Stimulated activated CD4-positive, alpha-beta T cell treated with anti-CD3 and anti-CD28 coated beads, Interleukin-15, amount 100 ng/mL, for 24 hours (primary cell): Measurements from ENCODE around the gene ATN1.

ENCODE experiments used
- DNase-seq: peaks from one replicate; pipeline ENCODE4 v3.0.0-alpha.2; 2020

ATN1 gene

GRCh38 chr12:6946920-6947374 is 19.2 kb downstream of the ATN1 start:
- no peak for DNase-seq

- DNase-seq, result no peak
Observed at GRCh38 chr12:6947615-6948014, 19.9 kb downstream of the ATN1 start.

GRCh38 chr12:6948873-6949594 is 21.3 kb downstream of the ATN1 start:
- peak; percentile 46 for DNase-seq

- DNase-seq, result peak; percentile 61
Observed at GRCh38 chr12:6950401-6950801, 22.6 kb downstream of the ATN1 start.

GRCh38 chr12:6950811-6951540 is 23.2 kb downstream of the ATN1 start, which contains the start of gene PTPN6:
Gene PTPN6 (plus strand): TSS chr12:6951356. CDS start chr12:6951513, 157 bp downstream.
- peak; percentile 82 for DNase-seq

GRCh38 chr12:6951551-6952120 is 23.9 kb downstream of the ATN1 start:
- peak; percentile 44 for DNase-seq

GRCh38 chr12:6952121-6952862 is 24.5 kb downstream of the ATN1 start:
- DNase-seq, result peak; percentile 53

GRCh38 chr12:6952863-6953441 is 25.2 kb downstream of the ATN1 start:
- DNase-seq, result peak; percentile 58

- peak; percentile 89 for DNase-seq
Observed at GRCh38 chr12:6953442-6954315, 25.9 kb downstream of the ATN1 start.

GRCh38 chr12:6954316-6955107 is 26.8 kb downstream of the ATN1 start:
- DNase-seq, result no peak

GRCh38 chr12:6955108-6956020 is 27.6 kb downstream of the ATN1 start:
- no peak for DNase-seq

- DNase-seq, result no peak
Observed at GRCh38 chr12:6956021-6956727, 28.4 kb downstream of the ATN1 start.

GRCh38 chr12:6957151-6957701 is 29.5 kb downstream of the ATN1 start:
- no peak for DNase-seq

- DNase-seq, result peak; percentile 42
Observed at GRCh38 chr12:6957741-6958608, 30.2 kb downstream of the ATN1 start.

GRCh38 chr12:6958609-6959057 is 30.9 kb downstream of the ATN1 start:
- DNase-seq, result peak; percentile 43

GRCh38 chr12:6959058-6959804 is 31.5 kb downstream of the ATN1 start:
- peak; percentile 75 for DNase-seq
